HL-60 (cell line): Measurements from ENCODE around the gene MPRIP.

Source experiments
- DNase-seq, 2 experiments: peaks; one replicate each; pipeline ENCODE4 v3.0.0-alpha.2; 2010 to 2020; ENCODE audit warnings: low read depth in 1 of 2, low spot score in 1 of 2
- H3K27ac ChIP-seq: fragments of 250-450 bp; sonication (Bioruptor Pico); replicated peaks from 2 replicates; pipeline ENCODE4 v1.5.1; 2020; ENCODE audit warnings: mild to moderate bottlenecking, moderate library complexity
- H3K27me3 ChIP-seq: fragments of 250-450 bp; sonication (Bioruptor Pico); 2 replicates; pipeline ENCODE4 v1.5.1; 2021; ENCODE audit warnings: mild to moderate bottlenecking, moderate library complexity; ENCODE audit not compliant: insufficient read depth, poor library complexity, severe bottlenecking
- H3K4me3 ChIP-seq: replicated peaks from 2 replicates; pipeline ENCODE4 v1.5.1; 2011; ENCODE audit warnings: mild to moderate bottlenecking, control low read depth, low read length; ENCODE audit not compliant: insufficient read depth
- CTCF ChIP-seq: IDR thresholded peaks from one replicate; pipeline ENCODE4 v1.5.1; 2011; ENCODE audit warnings: low read length, control low read depth, inconsistent platforms; ENCODE audit not compliant: insufficient read depth
- GABPA ChIP-seq: IDR thresholded peaks from 2 replicates; pipeline ENCODE4 v1.6.1; 2012; ENCODE audit warnings: low read depth
- POLR2AphosphoS5 ChIP-seq: IDR thresholded peaks from 2 replicates; pipeline ENCODE4 v1.6.1; 2012; ENCODE audit warnings: low read depth
- REST ChIP-seq: IDR thresholded peaks from 2 replicates; pipeline ENCODE4 v1.6.1; 2012; ENCODE audit warnings: low read depth; ENCODE audit not compliant: insufficient replicate concordance
- SPI1 ChIP-seq: IDR thresholded peaks from 2 replicates; pipeline ENCODE4 v1.6.1; 2012; ENCODE audit warnings: low read depth, mild to moderate bottlenecking, borderline replicate concordance

Gene MPRIP

GRCh38 chr17:17109256-17109655 lies 67.0 kb downstream of the MPRIP start:
- DNase-seq, result no peak
- TF ChIP-seq GABPA, result no peak
- no peak for TF ChIP-seq CTCF
- TF ChIP-seq SPI1, result no peak
- no peak for TF ChIP-seq REST
- TF ChIP-seq POLR2AphosphoS5, result no peak
- Histone ChIP-seq H3K4me3 (no peak overlapping the region), H3K27ac (no peak overlapping the region), H3K27me3 (no peaks in the 10 kb centered on the region)

GRCh38 chr17:17109907-17110306 lies 67.7 kb downstream of the MPRIP start:
- H3K27ac ChIP-seq, result no peak overlapping the region
- H3K27me3 ChIP-seq, result no peaks in the 10 kb centered on the region
- DNase-seq, result no peak
- H3K4me3 ChIP-seq, result no peak overlapping the region
- TF ChIP-seq POLR2AphosphoS5 (no peak), GABPA (no peak), SPI1 (no peak), CTCF (no peak), REST (no peak)

GRCh38 chr17:17110520-17110919 lies 68.3 kb downstream of the MPRIP start:
- TF ChIP-seq GABPA, result no peak
- TF ChIP-seq CTCF, result no peak
- no peak for TF ChIP-seq REST
- no peak for TF ChIP-seq SPI1
- no peak for TF ChIP-seq POLR2AphosphoS5
- no peak overlapping the region for H3K27ac ChIP-seq
- no peaks in the 10 kb centered on the region for H3K27me3 ChIP-seq
- H3K4me3 ChIP-seq, result no peak overlapping the region
- DNase-seq, result no peak
